ENCODE data around the gene PRKD1. TPM values are rescaled to one million over a fixed set of nuclear protein-coding genes. Genes with fewer than 3 reads are reported as not detected.

PRKD1 gene
- total and polyA plus RNA-seq, 2 donors (not counting 1 experiment from before 2014, with no cell fraction given): 0.03 to 4.3 TPM

DNA sequence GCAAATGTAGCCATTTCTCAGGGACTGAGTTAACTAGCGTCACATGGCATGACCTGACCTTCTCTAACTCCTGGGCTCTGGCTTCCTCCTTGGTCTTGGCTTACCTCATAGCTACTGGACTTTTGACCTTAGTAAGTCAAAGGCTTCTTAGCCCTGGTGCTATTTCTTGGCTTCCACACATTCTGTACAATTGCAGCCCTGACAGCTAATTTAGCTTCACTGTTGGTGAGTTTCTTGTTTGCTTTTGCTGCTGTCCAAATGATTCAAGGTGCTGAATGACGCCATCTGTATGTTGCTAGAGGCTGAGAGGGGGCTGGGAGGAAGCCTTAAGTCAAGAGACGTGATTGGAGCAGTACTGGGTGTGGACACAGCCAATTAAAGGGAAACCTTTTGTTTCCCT, 202.7 kb downstream of the PRKD1 start:
- no peak overlapping the region for H3K4me3 ChIP-seq (ENCODE audit: control extremely low read depth in 1 of 5, extremely low read depth in 1 of 5, insufficient read depth in 1 of 5, low read depth in 2 of 5, low read length in 4 of 5)
- no peaks in the 10 kb centered on the region for H3K36me3 ChIP-seq (replicated peaks in 1 of 2; ENCODE audit: control extremely low read depth in 1 of 2, control insufficient read depth in 1 of 2, extremely low read depth in 1 of 2, insufficient read depth in 2 of 2, low read length in 1 of 2)
- ATAC-seq (ENCODE audit: low read depth): no peak
- ChIA-PET CTCF (no interaction called here), POLR2A (no interaction called here)
- Mint-ChIP-seq H3K27ac (no peak overlapping the region), H3K4me3 (no peak overlapping the region), H3K27me3 (no peaks in the 10 kb centered on the region), H3K9me3 (ENCODE audit: insufficient read depth) (no peaks in the 10 kb centered on the region), H3K4me1 (no peaks in the 10 kb centered on the region)
- no peak for DNase-seq
- H2AFZ ChIP-seq (ENCODE audit: insufficient read depth, low read depth, low read length, poor library complexity, severe bottlenecking): no peak overlapping the region
- no peak overlapping the region for H3K4me2 ChIP-seq (replicated peaks; ENCODE audit: low read depth, low read length, poor library complexity, severe bottlenecking)
- no peaks in the 10 kb centered on the region for H3K27me3 ChIP-seq (replicated peaks in 1 of 4; ENCODE audit: control extremely low read depth in 1 of 4, control insufficient read depth in 3 of 4, insufficient read depth in 4 of 4, low read length in 3 of 4)
- H3K9ac ChIP-seq (ENCODE audit: low read length): no peak overlapping the region
- H4K20me1 ChIP-seq (ENCODE audit: control insufficient read depth, insufficient read depth, low read length, poor library complexity, severe bottlenecking): no peaks in the 10 kb centered on the region
- TF ChIP-seq, protein P1, sequence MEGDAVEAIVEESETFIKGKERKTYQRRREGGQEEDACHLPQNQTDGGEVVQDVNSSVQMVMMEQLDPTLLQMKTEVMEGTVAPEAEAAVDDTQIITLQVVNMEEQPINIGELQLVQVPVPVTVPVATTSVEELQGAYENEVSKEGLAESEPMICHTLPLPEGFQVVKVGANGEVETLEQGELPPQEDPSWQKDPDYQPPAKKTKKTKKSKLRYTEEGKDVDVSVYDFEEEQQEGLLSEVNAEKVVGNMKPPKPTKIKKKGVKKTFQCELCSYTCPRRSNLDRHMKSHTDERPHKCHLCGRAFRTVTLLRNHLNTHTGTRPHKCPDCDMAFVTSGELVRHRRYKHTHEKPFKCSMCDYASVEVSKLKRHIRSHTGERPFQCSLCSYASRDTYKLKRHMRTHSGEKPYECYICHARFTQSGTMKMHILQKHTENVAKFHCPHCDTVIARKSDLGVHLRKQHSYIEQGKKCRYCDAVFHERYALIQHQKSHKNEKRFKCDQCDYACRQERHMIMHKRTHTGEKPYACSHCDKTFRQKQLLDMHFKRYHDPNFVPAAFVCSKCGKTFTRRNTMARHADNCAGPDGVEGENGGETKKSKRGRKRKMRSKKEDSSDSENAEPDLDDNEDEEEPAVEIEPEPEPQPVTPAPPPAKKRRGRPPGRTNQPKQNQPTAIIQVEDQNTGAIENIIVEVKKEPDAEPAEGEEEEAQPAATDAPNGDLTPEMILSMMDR (IDR thresholded peaks at IDR 0.05): no peak
- TF ChIP-seq EZH2 (IDR thresholded peaks at IDR 0.05; ENCODE audit: borderline replicate concordance, insufficient read depth, low read depth, low read length, poor library complexity, severe bottlenecking): no peak
- H3K4me1 ChIP-seq (ENCODE audit: control insufficient read depth in 2 of 2, insufficient read depth in 2 of 2, low read length in 2 of 2): no peaks in the 10 kb centered on the region
- H3K79me2 ChIP-seq (ENCODE audit: control insufficient read depth, insufficient read depth, low read length): no peaks in the 10 kb centered on the region
- 71% methylated on average over 2 of the region's 3 CpGs for WGBS (ENCODE audit: insufficient coverage)
- H3K27ac ChIP-seq (ENCODE audit: low read length in 2 of 2): no peak overlapping the region
- H3K9me3 ChIP-seq (ENCODE audit: control extremely low read depth in 1 of 3, control insufficient read depth in 2 of 3, insufficient read depth in 1 of 3, low read length in 2 of 3): no peaks in the 10 kb centered on the region
- intact Hi-C loops (cut with micrococcal nuclease): no loop called here

GRCh38 chr14:29722831-29723230, 204.8 kb downstream of the PRKD1 start:
- WGBS (ENCODE audit: insufficient coverage): 86% methylated on average over 1 of the region's 1 CpG
- Mint-ChIP-seq H3K27me3 (no peaks in the 10 kb centered on the region), H3K4me3 (no peak overlapping the region), H3K9me3 (ENCODE audit: insufficient read depth) (no peaks in the 10 kb centered on the region), H3K27ac (no peak overlapping the region), H3K4me1 (no peaks in the 10 kb centered on the region)
- Histone ChIP-seq H2AFZ (ENCODE audit: insufficient read depth, low read depth, low read length, poor library complexity, severe bottlenecking) (no peak overlapping the region), H3K27ac (ENCODE audit: low read length in 2 of 2) (no peak overlapping the region), H3K36me3 (replicated peaks in 1 of 2; ENCODE audit: control extremely low read depth in 1 of 2, control insufficient read depth in 1 of 2, extremely low read depth in 1 of 2, insufficient read depth in 2 of 2, low read length in 1 of 2) (no peaks in the 10 kb centered on the region), H3K27me3 (replicated peaks in 1 of 4; ENCODE audit: control extremely low read depth in 1 of 4, control insufficient read depth in 3 of 4, insufficient read depth in 4 of 4, low read length in 3 of 4) (no peaks in the 10 kb centered on the region), H3K9ac (ENCODE audit: low read length) (no peak overlapping the region), H3K9me3 (ENCODE audit: control extremely low read depth in 1 of 3, control insufficient read depth in 2 of 3, insufficient read depth in 1 of 3, low read length in 2 of 3) (no peaks in the 10 kb centered on the region), H3K4me1 (ENCODE audit: control insufficient read depth in 2 of 2, insufficient read depth in 2 of 2, low read length in 2 of 2) (no peaks in the 10 kb centered on the region), H3K79me2 (ENCODE audit: control insufficient read depth, insufficient read depth, low read length) (no peaks in the 10 kb centered on the region), H3K4me3 (ENCODE audit: control extremely low read depth in 1 of 5, extremely low read depth in 1 of 5, insufficient read depth in 1 of 5, low read depth in 2 of 5, low read length in 4 of 5) (no peak overlapping the region), H3K4me2 (replicated peaks; ENCODE audit: low read depth, low read length, poor library complexity, severe bottlenecking) (no peak overlapping the region), H4K20me1 (ENCODE audit: control insufficient read depth, insufficient read depth, low read length, poor library complexity, severe bottlenecking) (no peaks in the 10 kb centered on the region)
- ATAC-seq (ENCODE audit: low read depth) (no peak), DNase-seq (no peak)
- CTCF ChIA-PET: no interaction called here
- TF ChIP-seq, protein P1 (IDR thresholded peaks at IDR 0.05): no peak
- no peak for TF ChIP-seq EZH2 (IDR thresholded peaks at IDR 0.05; ENCODE audit: borderline replicate concordance, insufficient read depth, low read depth, low read length, poor library complexity, severe bottlenecking)
- POLR2A ChIA-PET: no interaction called here
- intact Hi-C loops (cut with micrococcal nuclease): no loop called here
